Rectal smooth muscle tissue (tissue), 1 donor: ENCODE measurements around the gene FKBP8.
A peak's percentile ranks its signal among the peaks of the same experiment; 100 is the strongest.

Experiments used
- H3K27ac ChIP-seq: one replicate; pipeline ENCODE4 v1.7.0; 2013; ENCODE audit warnings: low read depth, low read length, inconsistent platforms
- H3K27me3 ChIP-seq: one replicate; pipeline ENCODE4 v1.7.0; 2013; ENCODE audit warnings: low read length; ENCODE audit not compliant: control insufficient read depth, insufficient read depth
- H3K36me3 ChIP-seq: one replicate; pipeline ENCODE4 v1.7.0; 2013; ENCODE audit warnings: low read length; ENCODE audit not compliant: control insufficient read depth, insufficient read depth
- H3K4me1 ChIP-seq: one replicate; pipeline ENCODE4 v1.7.0; 2013; ENCODE audit warnings: low read length; ENCODE audit not compliant: control insufficient read depth, insufficient read depth
- H3K4me3 ChIP-seq: one replicate; pipeline ENCODE4 v1.7.0; 2013; ENCODE audit warnings: low read length
- H3K9ac ChIP-seq: one replicate; pipeline ENCODE4 v1.7.0; 2013; ENCODE audit warnings: low read length

FKBP8 gene

GRCh38 chr19:18502246-18502637 lies 41.1 kb downstream of the FKBP8 start:
- Histone ChIP-seq H3K4me1 (peaks cover 53% of the 10 kb centered on the region), H3K4me3 (no peak overlapping the region), H3K9ac (no peak overlapping the region)

GRCh38 chr19:18501832-18502231 lies 41.5 kb downstream of the FKBP8 start:
- H3K36me3 ChIP-seq: no peaks in the 10 kb centered on the region
- H3K4me3 ChIP-seq: no peak overlapping the region
- no peak overlapping the region for H3K27ac ChIP-seq
- no peak overlapping the region for H3K9ac ChIP-seq
- no peaks in the 10 kb centered on the region for H3K27me3 ChIP-seq
- peaks cover 49% of the 10 kb centered on the region for H3K4me1 ChIP-seq

More at GRCh38 chr19:18502246-18502637, 41.1 kb downstream of the FKBP8 start:
- H3K27ac ChIP-seq: no peak overlapping the region
- no peaks in the 10 kb centered on the region for H3K27me3 ChIP-seq
- no peaks in the 10 kb centered on the region for H3K36me3 ChIP-seq

GRCh38 chr19:18501351-18501750 lies 42.0 kb downstream of the FKBP8 start:
- H3K27ac ChIP-seq: no peak overlapping the region
- H3K9ac ChIP-seq: no peak overlapping the region
- H3K36me3 ChIP-seq: no peaks in the 10 kb centered on the region

GRCh38 chr19:18500799-18501198 lies 42.6 kb downstream of the FKBP8 start:
- Histone ChIP-seq H3K27ac (peak overlapping the region; percentile 25), H3K4me1 (peaks cover 38% of the 10 kb centered on the region), H3K36me3 (no peaks in the 10 kb centered on the region), H3K9ac (no peak overlapping the region), H3K27me3 (no peaks in the 10 kb centered on the region), H3K4me3 (peak overlapping the region; percentile 9)

More at GRCh38 chr19:18501351-18501750, 42.0 kb downstream of the FKBP8 start:
- H3K27me3 ChIP-seq: no peaks in the 10 kb centered on the region
- H3K4me1 ChIP-seq: peaks cover 44% of the 10 kb centered on the region
- no peak overlapping the region for H3K4me3 ChIP-seq

- peaks cover 36% of the 10 kb centered on the region for H3K4me1 ChIP-seq
- no peak overlapping the region for H3K4me3 ChIP-seq
- H3K9ac ChIP-seq: no peak overlapping the region
- no peak overlapping the region for H3K27ac ChIP-seq
- H3K36me3 ChIP-seq: no peaks in the 10 kb centered on the region
- no peaks in the 10 kb centered on the region for H3K27me3 ChIP-seq
Observed at GRCh38 chr19:18500376-18500775, 43.0 kb downstream of the FKBP8 start.

GRCh38 chr19:18499055-18499775 lies 44.2 kb downstream of the FKBP8 start:
- H3K4me3 ChIP-seq: no peak overlapping the region
- no peaks in the 10 kb centered on the region for H3K27me3 ChIP-seq
- no peak overlapping the region for H3K9ac ChIP-seq
- H3K4me1 ChIP-seq: peaks cover 29% of the 10 kb centered on the region
- H3K36me3 ChIP-seq: no peaks in the 10 kb centered on the region
- no peak overlapping the region for H3K27ac ChIP-seq

- Histone ChIP-seq H3K4me3 (no peak overlapping the region), H3K4me1 (peaks cover 10% of the 10 kb centered on the region), H3K36me3 (no peaks in the 10 kb centered on the region), H3K27ac (no peak overlapping the region), H3K27me3 (no peaks in the 10 kb centered on the region), H3K9ac (no peak overlapping the region)
Observed at GRCh38 chr19:18496980-18497256, 46.5 kb downstream of the FKBP8 start.

GRCh38 chr19:18496167-18496979 lies 47.0 kb downstream of the FKBP8 start:
- H3K9ac ChIP-seq: no peak overlapping the region
- peaks cover 7% of the 10 kb centered on the region for H3K4me1 ChIP-seq
- H3K27ac ChIP-seq: no peak overlapping the region
- no peaks in the 10 kb centered on the region for H3K27me3 ChIP-seq
- H3K4me3 ChIP-seq: no peak overlapping the region
- no peaks in the 10 kb centered on the region for H3K36me3 ChIP-seq

GRCh38 chr19:18495204-18495911 lies 48.0 kb downstream of the FKBP8 start:
- Histone ChIP-seq H3K9ac (no peak overlapping the region), H3K4me3 (no peak overlapping the region), H3K27ac (no peak overlapping the region)

GRCh38 chr19:18494267-18494607 lies 49.1 kb downstream of the FKBP8 start:
- no peaks in the 10 kb centered on the region for H3K4me1 ChIP-seq
- H3K27me3 ChIP-seq: no peaks in the 10 kb centered on the region
- no peak overlapping the region for H3K27ac ChIP-seq
- no peak overlapping the region for H3K4me3 ChIP-seq
- no peaks in the 10 kb centered on the region for H3K36me3 ChIP-seq
- no peak overlapping the region for H3K9ac ChIP-seq

More at GRCh38 chr19:18495204-18495911, 48.0 kb downstream of the FKBP8 start:
- Histone ChIP-seq H3K36me3 (no peaks in the 10 kb centered on the region), H3K27me3 (no peaks in the 10 kb centered on the region), H3K4me1 (peaks cover under 1% of the 10 kb centered on the region)

- Histone ChIP-seq H3K9ac (no peak overlapping the region), H3K27ac (no peak overlapping the region), H3K36me3 (no peaks in the 10 kb centered on the region), H3K27me3 (no peaks in the 10 kb centered on the region), H3K4me3 (no peak overlapping the region), H3K4me1 (peaks cover 5% of the 10 kb centered on the region)
Observed at GRCh38 chr19:18493440-18494266, 49.7 kb downstream of the FKBP8 start.
